Measurements from ENCODE around the gene CHAF1A.

Gene CHAF1A

GRCh38 chr19:4456843-4457653, 54.6 kb downstream of the CHAF1A start:
- peak in 1 of 2 donors; percentile 38 for DNase-seq

GRCh38 chr19:4457654-4458395, 55.4 kb downstream of the CHAF1A start, which contains the start of gene UBXN6:
Gene UBXN6 (minus strand): TSS chr19:4457794. CDS start chr19:4457697, 97 bp downstream.
- peak; percentile 99 for DNase-seq

DNA sequence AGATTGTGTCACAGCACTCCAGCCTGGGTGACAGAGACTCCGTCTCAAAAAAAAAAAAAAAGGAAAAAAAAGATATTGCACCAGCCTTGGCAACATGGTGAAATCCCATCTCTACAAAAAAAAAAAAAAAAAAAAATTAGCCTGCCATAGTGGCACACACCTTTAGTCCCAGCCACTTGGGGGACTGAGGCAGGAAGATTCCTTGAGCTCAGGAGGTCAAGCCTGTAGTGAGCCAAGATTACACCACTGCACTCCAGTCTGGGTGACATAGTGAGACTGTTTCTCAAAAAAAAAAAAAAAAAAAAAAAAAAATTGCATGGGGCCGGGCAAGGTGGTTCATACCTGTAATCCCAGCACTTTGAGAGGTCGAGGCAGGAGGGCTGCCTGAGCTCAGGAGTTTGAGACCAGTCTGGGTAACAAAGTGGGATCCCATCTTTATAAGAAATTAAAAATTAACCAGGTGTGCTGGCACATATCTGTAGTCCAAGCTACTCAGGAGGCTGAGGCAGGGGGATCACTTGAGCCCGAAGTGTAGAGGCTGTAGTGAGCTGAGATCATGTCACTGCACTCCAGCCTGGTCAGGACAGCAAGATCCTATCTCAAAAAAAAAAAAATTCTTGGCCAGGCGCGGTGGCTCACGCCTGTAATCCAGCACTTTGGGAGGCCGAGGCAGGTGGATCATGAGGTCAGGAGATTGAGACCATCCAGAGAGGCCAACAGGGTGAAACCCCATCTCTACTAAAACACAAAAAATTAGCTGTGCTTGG, 62.6 kb downstream of the CHAF1A start:
- no peak for DNase-seq

DNA sequence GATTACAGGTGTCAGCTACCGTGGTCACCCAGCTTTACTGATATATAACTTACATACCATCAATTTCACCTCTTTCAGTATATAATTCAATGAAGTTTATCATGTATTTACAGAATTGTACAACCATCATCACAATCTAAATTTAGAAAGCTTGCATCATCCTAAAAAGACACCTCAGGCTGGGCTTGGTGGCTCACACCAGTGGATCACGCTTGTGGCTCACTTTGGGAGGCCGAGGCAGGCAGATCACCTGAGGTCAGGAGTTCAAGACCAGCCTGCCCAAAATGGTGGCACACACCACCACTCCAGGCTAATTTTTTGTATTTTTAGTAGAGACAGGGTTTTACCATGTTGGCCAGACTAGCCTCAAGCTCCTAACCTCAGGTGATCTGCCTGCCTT, 65.4 kb downstream of the CHAF1A start:
- no peak for DNase-seq

DNA sequence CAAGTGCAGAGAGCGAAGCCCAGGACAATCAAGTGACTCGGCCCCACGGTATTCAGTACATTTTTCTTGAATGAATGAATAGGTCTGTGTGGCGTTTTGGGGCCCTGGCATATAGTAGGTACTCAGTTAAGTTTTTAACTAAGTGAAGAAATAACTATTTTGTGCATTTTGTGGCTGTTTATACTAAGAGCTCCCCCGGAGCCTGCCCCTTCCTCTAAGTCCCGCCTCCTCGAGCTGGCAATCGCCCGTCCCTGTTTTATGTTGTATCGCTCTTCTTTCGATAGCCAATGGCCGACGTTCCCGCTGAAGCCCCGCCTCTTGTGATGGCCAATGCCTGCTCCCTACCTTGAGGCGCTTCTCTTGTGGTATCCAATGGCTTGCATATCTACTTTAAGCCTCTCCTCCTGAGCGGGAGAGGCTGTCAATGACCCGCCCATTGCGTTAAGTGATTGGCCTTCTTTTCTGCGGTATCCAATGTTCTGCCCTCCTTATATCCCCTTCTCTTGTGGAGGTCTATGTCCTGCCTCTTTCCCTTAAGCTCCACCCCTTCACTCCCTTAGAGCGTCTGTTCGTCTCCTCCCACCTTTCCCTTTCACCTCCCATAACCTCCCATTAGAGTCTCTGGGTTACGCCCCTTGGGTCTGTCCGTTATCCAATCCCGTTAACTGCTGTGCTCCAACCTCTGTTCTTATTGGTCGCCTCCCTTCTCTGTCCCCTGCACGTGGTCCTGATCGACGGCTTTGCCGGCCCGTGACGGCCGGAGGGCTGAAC, 69.1 kb downstream of the CHAF1A start:
- DNase-seq: peak; percentile 100

GRCh38 chr19:4472174-4472974, 69.9 kb downstream of the CHAF1A start, which contains the start of gene HDGFL2:
Gene HDGFL2 (plus strand): TSS chr19:4472297. CDS start chr19:4472351, 54 bp downstream.
- DNase-seq: no peak

DNA sequence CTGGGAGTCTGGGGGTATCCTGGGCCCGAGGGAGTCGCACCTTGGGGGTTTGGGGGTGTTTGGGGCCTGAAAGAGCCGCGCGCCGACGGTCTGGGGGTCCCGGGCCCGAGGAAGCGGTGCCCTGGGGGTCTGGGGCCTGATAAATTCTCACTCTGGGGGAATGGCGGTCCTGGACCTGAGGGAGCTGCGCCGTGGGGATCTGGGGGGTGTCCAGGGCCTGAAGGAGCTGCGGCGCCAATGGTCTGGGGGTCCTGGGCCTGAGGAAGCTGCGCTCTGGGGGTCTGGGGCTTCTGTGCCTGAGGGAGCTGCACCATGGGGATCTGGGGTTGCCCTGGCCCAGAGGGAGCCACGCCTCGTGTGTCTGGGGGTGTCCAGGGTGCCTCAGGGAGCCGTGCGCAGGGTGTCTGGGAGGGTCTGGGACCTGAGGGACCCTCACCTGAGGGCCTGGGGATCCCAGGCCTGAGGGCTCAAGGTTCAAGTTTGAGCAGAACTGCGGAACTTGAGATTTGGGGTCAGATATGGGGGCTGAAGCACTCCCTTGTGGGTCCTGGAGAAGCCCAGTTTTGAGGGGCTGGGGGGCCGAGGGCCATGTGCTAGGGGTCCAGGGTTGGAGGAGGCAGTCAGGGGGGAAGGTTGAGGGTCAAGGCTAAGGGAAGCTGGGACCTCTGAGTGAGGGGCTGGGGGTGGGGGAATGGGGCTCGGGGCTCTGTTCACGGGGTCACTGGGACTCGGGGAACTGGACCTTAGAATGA, 70.7 kb downstream of the CHAF1A start:
- DNase-seq: no peak

GRCh38 chr19:4473763-4474513, 71.5 kb downstream of the CHAF1A start:
- DNase-seq: no peak

- DNase-seq: no peak
These were observed 72.1 kb downstream of the CHAF1A start for GRCh38 chr19:4474514-4475022.

GRCh38 chr19:4477034-4477801, 74.8 kb downstream of the CHAF1A start:
- DNase-seq: no peak

DNA sequence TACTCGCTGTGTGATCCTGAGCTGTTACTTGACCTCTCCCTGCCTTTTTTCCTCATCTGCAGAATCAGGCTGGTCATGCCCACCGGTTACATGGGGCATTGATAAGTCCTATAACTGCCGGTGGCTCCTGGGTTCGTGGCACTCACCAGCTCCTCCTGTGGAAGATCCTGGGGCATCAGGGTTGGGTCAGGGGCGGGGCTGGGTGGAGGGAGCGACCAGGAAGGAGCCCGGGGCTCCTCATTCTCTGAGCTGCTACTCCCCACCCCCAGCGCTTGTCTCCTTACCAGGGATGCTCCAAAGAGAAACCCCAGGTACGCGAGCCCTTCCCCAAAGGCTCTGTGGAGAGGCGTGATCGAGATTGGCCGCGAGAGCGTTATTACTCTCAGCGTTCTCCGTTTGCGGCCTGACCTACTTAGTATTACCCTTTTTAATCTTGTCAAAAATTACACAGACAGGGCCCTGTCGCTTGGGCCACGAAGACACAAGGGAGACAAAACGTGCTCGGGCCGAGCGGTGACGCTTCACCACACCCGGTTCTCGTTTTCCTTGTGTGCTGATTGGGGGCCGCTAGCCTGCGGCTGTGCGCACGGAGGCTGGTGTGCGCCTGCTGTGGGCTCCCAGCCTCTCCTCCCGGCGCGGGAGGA, 80.4 kb downstream of the CHAF1A start:
- no peak for DNase-seq

GRCh38 chr19:4483385-4483784, 80.9 kb downstream of the CHAF1A start:
- no peak for DNase-seq

- DNase-seq: no peak
These were observed 85.1 kb downstream of the CHAF1A start for GRCh38 chr19:4487572-4487971.

DNA sequence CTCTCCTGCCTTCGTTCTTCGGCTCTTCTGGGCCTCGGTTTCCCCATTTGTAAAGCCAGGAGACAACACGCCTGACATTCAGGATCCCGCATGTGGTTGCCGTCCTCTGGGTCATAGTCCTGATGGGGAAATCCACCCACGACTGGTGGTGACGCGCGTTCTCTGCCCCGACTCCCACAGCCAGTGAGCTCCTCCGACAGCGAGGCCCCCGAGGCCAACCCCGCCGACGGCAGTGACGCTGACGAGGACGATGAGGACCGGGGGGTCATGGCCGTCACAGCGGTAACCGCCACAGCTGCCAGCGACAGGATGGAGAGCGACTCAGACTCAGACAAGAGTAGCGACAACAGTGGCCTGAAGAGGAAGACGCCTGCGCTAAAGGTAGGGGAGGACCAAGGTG, 86.1 kb downstream of the CHAF1A start:
- no peak for DNase-seq

DNA sequence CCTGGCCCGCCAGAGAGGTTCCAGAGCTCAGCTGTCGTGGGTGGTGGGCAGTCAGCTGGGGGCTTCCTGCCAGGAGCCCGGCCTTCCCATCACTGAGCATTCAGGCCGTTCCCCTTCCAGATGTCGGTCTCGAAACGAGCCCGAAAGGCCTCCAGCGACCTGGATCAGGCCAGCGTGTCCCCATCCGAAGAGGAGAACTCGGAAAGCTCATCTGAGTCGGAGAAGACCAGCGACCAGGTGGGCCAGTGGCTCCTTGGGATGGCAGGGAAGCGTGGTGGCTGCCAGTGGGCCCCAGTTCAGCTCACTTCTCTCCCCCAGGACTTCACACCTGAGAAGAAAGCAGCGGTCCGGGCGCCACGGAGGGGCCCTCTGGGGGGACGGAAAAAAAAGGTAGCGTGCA, 89.0 kb downstream of the CHAF1A start:
- no peak for DNase-seq

GRCh38 chr19:4492337-4493103, 90.1 kb downstream of the CHAF1A start:
- no peak for DNase-seq

Measured in CD4-positive, alpha-beta T cell treated with Interleukin-4 for 1 hour (primary cell).